Measurements from ENCODE around the gene ST6GAL1. TPM values are rescaled to one million over a fixed set of nuclear protein-coding genes. Genes with fewer than 3 reads are reported as not detected.
A peak's percentile ranks its signal among the peaks of the same experiment; 100 is the strongest.

Gene ST6GAL1
- total and polyA plus RNA-seq, 2 of the 13 experiments (the other 11 are each of a cell fraction or from before 2014, with no cell fraction given) = 79.9 to 164 TPM

GRCh38 chr3:187080799-187081450 is 150.6 kb downstream of the ST6GAL1 start (continued):
- TF ChIP-seq, protein P1, sequence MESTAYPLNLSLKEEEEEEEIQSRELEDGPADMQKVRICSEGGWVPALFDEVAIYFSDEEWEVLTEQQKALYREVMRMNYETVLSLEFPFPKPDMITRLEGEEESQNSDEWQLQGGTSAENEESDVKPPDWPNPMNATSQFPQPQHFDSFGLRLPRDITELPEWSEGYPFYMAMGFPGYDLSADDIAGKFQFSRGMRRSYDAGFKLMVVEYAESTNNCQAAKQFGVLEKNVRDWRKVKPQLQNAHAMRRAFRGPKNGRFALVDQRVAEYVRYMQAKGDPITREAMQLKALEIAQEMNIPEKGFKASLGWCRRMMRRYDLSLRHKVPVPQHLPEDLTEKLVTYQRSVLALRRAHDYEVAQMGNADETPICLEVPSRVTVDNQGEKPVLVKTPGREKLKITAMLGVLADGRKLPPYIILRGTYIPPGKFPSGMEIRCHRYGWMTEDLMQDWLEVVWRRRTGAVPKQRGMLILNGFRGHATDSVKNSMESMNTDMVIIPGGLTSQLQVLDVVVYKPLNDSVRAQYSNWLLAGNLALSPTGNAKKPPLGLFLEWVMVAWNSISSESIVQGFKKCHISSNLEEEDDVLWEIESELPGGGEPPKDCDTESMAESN (CRISPR knock-in tag; conservative IDR thresholded peaks at IDR 0.05) = peak; percentile 98
- peak; percentile 50 for TF ChIP-seq FOSL2 (CRISPR knock-in tag; IDR thresholded peaks at IDR 0.05)
- peak; percentile 93; the same call in 1 of the 2 replicates for TF ChIP-seq HOMEZ (CRISPR knock-in tag; IDR thresholded peaks at IDR 0.05; ENCODE audit: low read depth)
- 0 out of 2 replicates have a peak, but pooled peaks have one; percentile 41 for TF ChIP-seq NFIC (IDR thresholded peaks at IDR 0.05; ENCODE audit: low read length)
- 0 out of 2 replicates have a peak, but pooled peaks have one; percentile 36 for TF ChIP-seq ZNF441 (CRISPR knock-in tag; IDR thresholded peaks at IDR 0.05; ENCODE audit: borderline replicate concordance)
- TF ChIP-seq FOXP4 (CRISPR knock-in tag; IDR thresholded peaks at IDR 0.05) = peak; percentile 39; the same call in 1 of the 2 replicates
- no peak for TF ChIP-seq ZNF530 (CRISPR knock-in tag; IDR thresholded peaks at IDR 0.05; ENCODE audit: low read depth)
- no peak for TF ChIP-seq ZNF598 (CRISPR knock-in tag; IDR thresholded peaks at IDR 0.05; ENCODE audit: borderline replicate concordance)
- TF ChIP-seq PRDM10 (CRISPR knock-in tag; IDR thresholded peaks at IDR 0.05; ENCODE audit: low read depth) = 0 out of 2 replicates have a peak, but pooled peaks have one; percentile 55
- TF ChIP-seq YY1 (IDR thresholded peaks at IDR 0.05; ENCODE audit: insufficient read depth, insufficient replicate concordance, low read depth, low read length) = peak; percentile 46
- TF ChIP-seq ZNF891 (CRISPR knock-in tag; IDR thresholded peaks at IDR 0.05) = no peak
- 0 out of 2 replicates have a peak, but pooled peaks have one; percentile 38 for TF ChIP-seq ZNF770 (CRISPR knock-in tag; IDR thresholded peaks at IDR 0.05)
- peak; percentile 22; the same call in 1 of the 2 replicates for TF ChIP-seq SMAD3 (CRISPR knock-in tag; IDR thresholded peaks at IDR 0.05)
- TF ChIP-seq ZNF362 (CRISPR knock-in tag; IDR thresholded peaks at IDR 0.05; ENCODE audit: borderline replicate concordance) = 0 out of 2 replicates have a peak, but pooled peaks have one; percentile 19
- TF ChIP-seq NFIB (CRISPR knock-in tag; IDR thresholded peaks at IDR 0.05; ENCODE audit: borderline replicate concordance) = no peak

All from HepG2 (cell line).